BJ (cell line): ENCODE measurements around the gene ASIC3. TPM values are rescaled to one million over a fixed set of nuclear protein-coding genes. Genes with fewer than 3 reads are reported as not detected.

Source experiments
- CTCF ChIA-PET: fragments of 350-600 bp; formaldehyde crosslinking; extraction: SDS; loops from one replicate; lab custom pipeline; 2021; ENCODE audit warnings: antibody characterized with exemption, inconsistent platforms; lab: Yijun Ruan, JAX
- POLR2A ChIA-PET: fragments of 300-600 bp; sonication (Branson Sonifier 250); formaldehyde crosslinking; extraction: SDS; loops from one replicate; lab custom pipeline; 2021; ENCODE audit warnings: antibody characterized with exemption; lab: Charles Lee
- DNase-seq: peaks from one replicate; pipeline ENCODE4 v3.0.0-alpha.2; 2011; ENCODE audit warnings: low read depth
- H3K27me3 ChIP-seq: 2 replicates; pipeline ENCODE4 v1.6.0; 2011; ENCODE audit warnings: low read length; ENCODE audit not compliant: control insufficient read depth, insufficient read depth
- H3K36me3 ChIP-seq: 2 replicates; pipeline ENCODE4 v1.5.1; 2011; ENCODE audit warnings: low read length; ENCODE audit not compliant: control insufficient read depth, insufficient read depth
- H3K4me3 ChIP-seq: 2 replicates; pipeline ENCODE4 v1.5.1; 2011; ENCODE audit warnings: low read depth, mild to moderate bottlenecking, control low read depth, low read length
- polyA plus RNA-seq: library from polyadenylated mRNA; depleted of rRNA; stranded (reverse); fragments of >200 nt; gene quantifications from 2 replicates; pipeline ENCODE4 v1.2.3, GENCODE V29; 2011
- TF ChIP-seq, protein P1 (sequence below): IDR thresholded peaks from 2 replicates; pipeline ENCODE4 v1.5.1; 2011; ENCODE audit warnings: low read depth, mild to moderate bottlenecking, control low read depth, inconsistent platforms, low read length, moderate library complexity; ENCODE audit not compliant: insufficient read depth

ASIC3 gene
- polyA plus RNA-seq, 1 experiment: 0.45 TPM

DNA sequence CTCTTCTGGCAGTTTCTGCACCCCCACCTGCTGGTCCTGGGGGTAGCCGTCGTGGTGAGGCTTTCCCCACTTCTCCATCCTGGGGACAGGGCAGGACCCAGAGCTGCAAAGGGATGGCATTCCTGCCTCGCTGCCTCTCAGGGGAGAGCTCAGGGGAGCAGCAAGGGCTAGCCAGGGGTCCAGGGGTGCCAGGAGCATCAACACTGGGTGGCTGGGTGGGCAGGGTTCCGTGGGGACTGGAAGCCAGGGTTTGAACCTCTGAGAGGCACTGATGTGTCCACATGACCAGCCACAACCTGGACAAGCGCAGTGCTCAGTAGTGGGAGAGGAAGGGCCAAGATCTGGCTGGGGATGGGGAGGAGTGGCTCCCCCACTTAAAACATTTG is 14.5 kb upstream of the ASIC3 start:
- H3K4me3 ChIP-seq: no peak overlapping the region
- peaks cover 10% of the 10 kb centered on the region for H3K36me3 ChIP-seq
- TF ChIP-seq, protein P1, sequence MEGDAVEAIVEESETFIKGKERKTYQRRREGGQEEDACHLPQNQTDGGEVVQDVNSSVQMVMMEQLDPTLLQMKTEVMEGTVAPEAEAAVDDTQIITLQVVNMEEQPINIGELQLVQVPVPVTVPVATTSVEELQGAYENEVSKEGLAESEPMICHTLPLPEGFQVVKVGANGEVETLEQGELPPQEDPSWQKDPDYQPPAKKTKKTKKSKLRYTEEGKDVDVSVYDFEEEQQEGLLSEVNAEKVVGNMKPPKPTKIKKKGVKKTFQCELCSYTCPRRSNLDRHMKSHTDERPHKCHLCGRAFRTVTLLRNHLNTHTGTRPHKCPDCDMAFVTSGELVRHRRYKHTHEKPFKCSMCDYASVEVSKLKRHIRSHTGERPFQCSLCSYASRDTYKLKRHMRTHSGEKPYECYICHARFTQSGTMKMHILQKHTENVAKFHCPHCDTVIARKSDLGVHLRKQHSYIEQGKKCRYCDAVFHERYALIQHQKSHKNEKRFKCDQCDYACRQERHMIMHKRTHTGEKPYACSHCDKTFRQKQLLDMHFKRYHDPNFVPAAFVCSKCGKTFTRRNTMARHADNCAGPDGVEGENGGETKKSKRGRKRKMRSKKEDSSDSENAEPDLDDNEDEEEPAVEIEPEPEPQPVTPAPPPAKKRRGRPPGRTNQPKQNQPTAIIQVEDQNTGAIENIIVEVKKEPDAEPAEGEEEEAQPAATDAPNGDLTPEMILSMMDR: no peak

DNA sequence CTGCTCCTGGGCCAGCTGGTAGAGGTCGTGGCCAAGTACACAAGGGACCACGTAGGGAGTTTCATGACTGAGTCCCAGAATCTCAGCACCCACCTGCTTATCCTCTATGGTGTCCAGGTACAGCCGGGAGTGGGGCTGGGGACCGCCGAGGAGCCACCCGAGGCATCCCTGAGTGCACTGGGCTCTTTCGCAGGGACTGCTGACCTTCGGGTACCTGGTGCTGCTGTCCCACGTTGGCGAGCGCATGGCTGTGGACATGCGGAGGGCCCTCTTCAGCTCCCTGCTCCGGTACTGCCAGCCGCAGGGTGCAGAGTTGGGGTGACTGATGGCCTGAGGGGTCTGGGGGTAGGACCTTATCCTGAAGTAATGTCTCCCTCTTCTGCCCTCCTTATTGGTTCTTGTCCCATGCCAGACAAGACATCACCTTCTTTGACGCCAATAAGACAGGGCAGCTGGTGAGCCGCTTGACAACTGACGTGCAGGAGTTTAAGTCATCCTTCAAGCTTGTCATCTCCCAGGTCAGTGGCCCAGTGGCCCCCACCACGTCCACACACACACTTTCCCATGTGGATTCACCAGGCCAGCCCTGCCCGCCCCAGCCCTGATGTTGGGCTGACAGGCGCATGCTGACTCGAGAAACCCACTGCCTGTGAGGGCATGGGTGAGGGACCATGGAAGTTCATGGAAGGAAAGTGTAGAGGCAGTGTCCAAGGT is 13.9 kb upstream of the ASIC3 start:
- Histone ChIP-seq H3K36me3 (peaks cover 10% of the 10 kb centered on the region), H3K4me3 (no peak overlapping the region), H3K27me3 (no peaks in the 10 kb centered on the region)
- CTCF ChIA-PET: interaction anchor here (0.9 kb wide), 1 partner anchor 15 kb away, joined by 3 read pairs; no protein-coding TSS in a partner anchor
- DNase-seq: no peak
- TF ChIP-seq, protein P1: no peak
- POLR2A ChIA-PET: no interaction called here

More for the DNA sequence above, 14.5 kb upstream of the ASIC3 start:
- DNase-seq: no peak
- no peaks in the 10 kb centered on the region for H3K27me3 ChIP-seq
- POLR2A ChIA-PET: no interaction called here
- CTCF ChIA-PET: interaction anchor here (0.9 to 1.3 kb wide), 2 partner anchors 15 to 25 kb away, joined by 3 to 4 read pairs; partner anchors contain the start of gene SLC4A2

DNA sequence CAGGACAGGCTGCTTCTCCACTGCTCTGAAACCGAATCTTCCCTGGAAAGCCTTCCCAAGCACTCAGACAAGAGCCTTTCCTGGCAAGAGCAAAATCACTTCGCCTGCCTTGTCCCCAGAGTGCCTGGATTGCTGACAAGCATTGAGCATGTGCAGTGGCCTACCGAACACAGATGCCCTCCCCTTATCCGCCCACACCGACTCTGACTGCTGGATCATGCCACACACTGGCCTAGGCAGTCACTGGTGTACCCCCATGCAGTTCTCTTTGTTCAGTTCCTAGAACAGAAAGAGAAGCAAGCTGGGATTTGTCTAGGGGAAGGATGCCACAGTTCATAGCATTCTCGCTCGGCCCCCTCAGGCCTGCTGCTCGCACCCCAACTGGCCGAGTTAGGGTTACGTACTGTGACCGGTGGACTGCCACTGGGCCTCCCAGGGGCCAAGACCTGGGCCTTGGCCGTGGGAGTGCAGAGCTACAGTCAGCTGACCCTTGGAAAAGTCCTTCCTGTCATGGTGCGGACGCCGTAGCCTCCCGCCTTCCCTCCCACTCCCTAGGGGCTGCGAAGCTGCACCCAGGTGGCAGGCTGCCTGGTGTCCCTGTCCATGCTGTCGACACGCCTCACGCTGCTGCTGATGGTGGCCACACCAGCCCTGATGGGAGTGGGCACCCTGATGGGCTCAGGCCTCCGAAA is 13.2 kb upstream of the ASIC3 start:
- H3K4me3 ChIP-seq: no peak overlapping the region
- CTCF ChIA-PET: interaction anchor here (0.9 to 1.4 kb wide), 2 partner anchors 16 to 75 kb away, joined by 3 read pairs; no protein-coding TSS in a partner anchor
- POLR2A ChIA-PET: no interaction called here
- no peaks in the 10 kb centered on the region for H3K27me3 ChIP-seq
- TF ChIP-seq, protein P1: no peak
- no peak for DNase-seq
- H3K36me3 ChIP-seq: peaks cover 10% of the 10 kb centered on the region

DNA sequence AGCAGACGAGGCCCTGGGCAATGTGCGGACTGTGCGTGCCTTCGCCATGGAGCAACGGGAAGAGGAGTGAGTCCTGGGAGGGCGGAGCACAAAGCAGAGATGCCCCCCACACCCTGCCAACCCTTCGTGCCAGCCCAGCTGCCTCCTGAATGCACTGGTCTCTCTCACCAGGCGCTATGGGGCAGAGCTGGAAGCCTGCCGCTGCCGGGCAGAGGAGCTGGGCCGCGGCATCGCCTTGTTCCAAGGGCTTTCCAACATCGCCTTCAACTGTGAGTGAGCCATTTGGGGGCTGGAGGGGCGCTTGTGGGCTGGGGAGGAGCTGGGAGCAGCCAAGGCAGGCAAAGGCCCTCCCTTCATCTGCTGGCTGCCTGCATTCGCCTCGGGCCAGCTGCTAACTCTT is 12.4 kb upstream of the ASIC3 start:
- CTCF ChIA-PET: interaction anchor here (1.4 kb wide), 1 partner anchor 75 kb away, joined by 3 read pairs; no protein-coding TSS in a partner anchor
- Histone ChIP-seq H3K36me3 (peaks cover 11% of the 10 kb centered on the region), H3K27me3 (no peaks in the 10 kb centered on the region), H3K4me3 (no peak overlapping the region)
- TF ChIP-seq, protein P1: no peak
- no peak for DNase-seq
- POLR2A ChIA-PET: no interaction called here
